ENCODE measurements around the gene TRPM3.

GRCh38 chr9:70554881-70555280 lies 566.5 kb downstream of the TRPM3 start:
- TF ChIP-seq, protein P1, sequence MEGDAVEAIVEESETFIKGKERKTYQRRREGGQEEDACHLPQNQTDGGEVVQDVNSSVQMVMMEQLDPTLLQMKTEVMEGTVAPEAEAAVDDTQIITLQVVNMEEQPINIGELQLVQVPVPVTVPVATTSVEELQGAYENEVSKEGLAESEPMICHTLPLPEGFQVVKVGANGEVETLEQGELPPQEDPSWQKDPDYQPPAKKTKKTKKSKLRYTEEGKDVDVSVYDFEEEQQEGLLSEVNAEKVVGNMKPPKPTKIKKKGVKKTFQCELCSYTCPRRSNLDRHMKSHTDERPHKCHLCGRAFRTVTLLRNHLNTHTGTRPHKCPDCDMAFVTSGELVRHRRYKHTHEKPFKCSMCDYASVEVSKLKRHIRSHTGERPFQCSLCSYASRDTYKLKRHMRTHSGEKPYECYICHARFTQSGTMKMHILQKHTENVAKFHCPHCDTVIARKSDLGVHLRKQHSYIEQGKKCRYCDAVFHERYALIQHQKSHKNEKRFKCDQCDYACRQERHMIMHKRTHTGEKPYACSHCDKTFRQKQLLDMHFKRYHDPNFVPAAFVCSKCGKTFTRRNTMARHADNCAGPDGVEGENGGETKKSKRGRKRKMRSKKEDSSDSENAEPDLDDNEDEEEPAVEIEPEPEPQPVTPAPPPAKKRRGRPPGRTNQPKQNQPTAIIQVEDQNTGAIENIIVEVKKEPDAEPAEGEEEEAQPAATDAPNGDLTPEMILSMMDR (IDR thresholded peaks at IDR 0.05 in 4 of 5, conservative IDR thresholded peaks at IDR 0.05 in 1 of 5): no peak
- no peak for TF ChIP-seq POLR2A (IDR thresholded peaks at IDR 0.05)

Measured in gastrocnemius medialis (tissue), 4 donors.